Gastrocnemius medialis (tissue), 4 donors: Measurements from ENCODE around the gene HTT. TPM values are rescaled to one million over a fixed set of nuclear protein-coding genes. Genes with fewer than 3 reads are reported as not detected.

Source experiments
- ATAC-seq, 2 donors: fragments of 150-250 bp; one replicate each; pipeline ENCODE4 v1.9.1; 2016
- DNase-seq, 2 donors: peaks; one replicate each; pipeline ENCODE4 v3.0.0-alpha.2; 2019
- H3K27ac ChIP-seq, 4 donors: fragments of 200-600 bp; sonication (generic); 1 replicate in 1 of 4; 2 replicates in 3 of 4; pipeline ENCODE4 v1.5.1; 2016 to 2018; ENCODE audit warnings: mild to moderate bottlenecking in 2 of 4, moderate library complexity in 1 of 4
- H3K27me3 ChIP-seq, 3 donors: fragments of 200-600 bp; sonication (generic) in 2 of 3; 1 replicate in 1 of 3; 2 replicates in 2 of 3; pipeline versions ENCODE4 v1.5.1 to v1.6.0; 2016 to 2019; ENCODE audit warnings: mild to moderate bottlenecking in 1 of 3, moderate library complexity in 1 of 3
- H3K36me3 ChIP-seq, 2 donors: fragments of 200-600 bp; sonication (generic) in 1 of 2; one replicate each; pipeline ENCODE4 v1.5.1; 2017 to 2018
- H3K4me1 ChIP-seq, 2 donors: fragments of 200-600 bp; sonication (generic) in 1 of 2; one replicate each; pipeline ENCODE4 v1.5.1; 2016 to 2017; ENCODE audit warnings: mild to moderate bottlenecking in 2 of 2
- H3K4me3 ChIP-seq, 4 donors: fragments of 200-600 bp; sonication (generic) in 3 of 4; 1 replicate in 1 of 4; 2 replicates in 3 of 4; pipeline ENCODE4 v1.5.1; 2016 to 2019; ENCODE audit warnings: mild to moderate bottlenecking in 2 of 4
- H3K9me3 ChIP-seq, 3 donors: fragments of 200-600 bp; sonication (generic) in 2 of 3; 1 replicate in 1 of 3; 2 replicates in 2 of 3; pipeline ENCODE4 v1.5.1; 2016 to 2019
- POLR2A ChIP-seq, 2 donors: fragments of 450-650 bp; IDR thresholded peaks; one replicate each; pipeline ENCODE4 v1.6.1; 2017; ENCODE audit warnings: antibody characterized with exemption in 2 of 2, mild to moderate bottlenecking in 2 of 2, moderate library complexity in 2 of 2
- in situ Hi-C, 4 donors: fragments of 200-750 bp; cut with MboI; loops; one replicate each; pipeline versions ENCODE4 v1.15.0 to v1.8.0; 2017; ENCODE audit warnings: low sequenced_read_pairs in 4 of 4
- intact Hi-C: fragments of 100-400 bp; cut with DNase I; formaldehyde crosslinking; loops from one replicate; pipeline ENCODE4 v1.15.1; 2023; ENCODE audit warnings: low total_unique reads
- total RNA-seq, 4 donors: library from RNA; depleted of rRNA; stranded (reverse); fragments of >200 nt; gene quantifications; one replicate each; pipeline versions ENCODE4 v1.1.0 to v1.2.3, GENCODE V29; 2016
- TF ChIP-seq, protein P1 (sequence below), 5 experiments: fragments of 450-650 bp in 3 of 5; fragments of 200-600 bp in 2 of 5; sonication (generic) in 2 of 5; IDR thresholded peaks in 4 of 5; conservative IDR thresholded peaks in 1 of 5; 1 replicate in 4 of 5; 2 replicates in 1 of 5; pipeline ENCODE4 v1.5.1; 2016 to 2019; ENCODE audit warnings: antibody characterized with exemption in 5 of 5, mild to moderate bottlenecking in 3 of 5, moderate library complexity in 3 of 5

HTT gene
- total RNA-seq, 4 donors from 2014 or later, result 23.5 to 73.0 (median 51.1) TPM

DNA sequence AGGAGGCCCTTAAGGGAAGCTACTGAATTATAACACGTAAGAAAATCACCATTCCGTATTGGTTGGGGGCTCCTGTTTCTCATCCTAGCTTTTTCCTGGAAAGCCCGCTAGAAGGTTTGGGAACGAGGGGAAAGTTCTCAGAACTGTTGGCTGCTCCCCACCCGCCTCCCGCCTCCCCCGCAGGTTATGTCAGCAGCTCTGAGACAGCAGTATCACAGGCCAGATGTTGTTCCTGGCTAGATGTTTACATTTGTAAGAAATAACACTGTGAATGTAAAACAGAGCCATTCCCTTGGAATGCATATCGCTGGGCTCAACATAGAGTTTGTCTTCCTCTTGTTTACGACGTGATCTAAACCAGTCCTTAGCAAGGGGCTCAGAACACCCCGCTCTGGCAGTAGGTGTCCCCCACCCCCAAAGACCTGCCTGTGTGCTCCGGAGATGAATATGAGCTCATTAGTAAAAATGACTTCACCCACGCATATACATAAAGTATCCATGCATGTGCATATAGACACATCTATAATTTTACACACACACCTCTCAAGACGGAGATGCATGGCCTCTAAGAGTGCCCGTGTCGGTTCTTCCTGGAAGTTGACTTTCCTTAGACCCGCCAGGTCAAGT is 167.5 kb downstream of the HTT start:
- in situ Hi-C loops, result no loop called here
- Histone ChIP-seq H3K4me1 (no peaks in the 10 kb centered on the region), H3K36me3 (peaks cover 0 to 33% of the 10 kb centered on the region in 2 donors), H3K4me3 (no peak overlapping the region), H3K27me3 (no peaks in the 10 kb centered on the region), H3K27ac (no peak overlapping the region), H3K9me3 (no peaks in the 10 kb centered on the region)
- TF ChIP-seq POLR2A (IDR thresholded peaks at IDR 0.05), result no peak
- TF ChIP-seq, protein P1, sequence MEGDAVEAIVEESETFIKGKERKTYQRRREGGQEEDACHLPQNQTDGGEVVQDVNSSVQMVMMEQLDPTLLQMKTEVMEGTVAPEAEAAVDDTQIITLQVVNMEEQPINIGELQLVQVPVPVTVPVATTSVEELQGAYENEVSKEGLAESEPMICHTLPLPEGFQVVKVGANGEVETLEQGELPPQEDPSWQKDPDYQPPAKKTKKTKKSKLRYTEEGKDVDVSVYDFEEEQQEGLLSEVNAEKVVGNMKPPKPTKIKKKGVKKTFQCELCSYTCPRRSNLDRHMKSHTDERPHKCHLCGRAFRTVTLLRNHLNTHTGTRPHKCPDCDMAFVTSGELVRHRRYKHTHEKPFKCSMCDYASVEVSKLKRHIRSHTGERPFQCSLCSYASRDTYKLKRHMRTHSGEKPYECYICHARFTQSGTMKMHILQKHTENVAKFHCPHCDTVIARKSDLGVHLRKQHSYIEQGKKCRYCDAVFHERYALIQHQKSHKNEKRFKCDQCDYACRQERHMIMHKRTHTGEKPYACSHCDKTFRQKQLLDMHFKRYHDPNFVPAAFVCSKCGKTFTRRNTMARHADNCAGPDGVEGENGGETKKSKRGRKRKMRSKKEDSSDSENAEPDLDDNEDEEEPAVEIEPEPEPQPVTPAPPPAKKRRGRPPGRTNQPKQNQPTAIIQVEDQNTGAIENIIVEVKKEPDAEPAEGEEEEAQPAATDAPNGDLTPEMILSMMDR (IDR thresholded peaks at IDR 0.05 in 4 of 5, conservative IDR thresholded peaks at IDR 0.05 in 1 of 5), result no peak
- DNase-seq, result no peak
- ATAC-seq, result no peak
- intact Hi-C loops, result loop anchor here (10.0 kb wide), 1 partner anchor 47 kb away; no protein-coding TSS in a partner anchor

DNA sequence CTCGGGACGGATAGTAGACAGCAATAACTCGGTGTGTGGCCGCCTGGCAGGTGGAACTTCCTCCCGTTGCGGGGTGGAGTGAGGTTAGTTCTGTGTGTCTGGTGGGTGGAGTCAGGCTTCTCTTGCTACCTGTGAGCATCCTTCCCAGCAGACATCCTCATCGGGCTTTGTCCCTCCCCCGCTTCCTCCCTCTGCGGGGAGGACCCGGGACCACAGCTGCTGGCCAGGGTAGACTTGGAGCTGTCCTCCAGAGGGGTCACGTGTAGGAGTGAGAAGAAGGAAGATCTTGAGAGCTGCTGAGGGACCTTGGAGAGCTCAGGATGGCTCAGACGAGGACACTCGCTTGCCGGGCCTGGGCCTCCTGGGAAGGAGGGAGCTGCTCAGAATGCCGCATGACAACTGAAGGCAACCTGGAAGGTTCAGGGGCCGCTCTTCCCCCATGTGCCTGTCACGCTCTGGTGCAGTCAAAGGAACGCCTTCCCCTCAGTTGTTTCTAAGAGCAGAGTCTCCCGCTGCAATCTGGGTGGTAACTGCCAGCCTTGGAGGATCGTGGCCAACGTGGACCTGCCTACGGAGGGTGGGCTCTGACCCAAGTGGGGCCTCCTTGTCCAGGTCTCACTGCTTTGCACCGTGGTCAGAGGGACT is 168.8 kb downstream of the HTT start:
- Histone ChIP-seq H3K4me3 (no peak overlapping the region), H3K4me1 (no peaks in the 10 kb centered on the region), H3K36me3 (peaks cover 0 to 33% of the 10 kb centered on the region in 2 donors), H3K27me3 (no peaks in the 10 kb centered on the region), H3K27ac (no peak overlapping the region), H3K9me3 (no peaks in the 10 kb centered on the region)
- DNase-seq (no peak), ATAC-seq (no peak)
- intact Hi-C loops, result loop anchor here (10.0 kb wide), 1 partner anchor 48 kb away; no protein-coding TSS in a partner anchor
- in situ Hi-C loops, result no loop called here
- TF ChIP-seq POLR2A (IDR thresholded peaks at IDR 0.05), result no peak
- TF ChIP-seq, protein P1 (IDR thresholded peaks at IDR 0.05 in 4 of 5, conservative IDR thresholded peaks at IDR 0.05 in 1 of 5), result no peak

DNA sequence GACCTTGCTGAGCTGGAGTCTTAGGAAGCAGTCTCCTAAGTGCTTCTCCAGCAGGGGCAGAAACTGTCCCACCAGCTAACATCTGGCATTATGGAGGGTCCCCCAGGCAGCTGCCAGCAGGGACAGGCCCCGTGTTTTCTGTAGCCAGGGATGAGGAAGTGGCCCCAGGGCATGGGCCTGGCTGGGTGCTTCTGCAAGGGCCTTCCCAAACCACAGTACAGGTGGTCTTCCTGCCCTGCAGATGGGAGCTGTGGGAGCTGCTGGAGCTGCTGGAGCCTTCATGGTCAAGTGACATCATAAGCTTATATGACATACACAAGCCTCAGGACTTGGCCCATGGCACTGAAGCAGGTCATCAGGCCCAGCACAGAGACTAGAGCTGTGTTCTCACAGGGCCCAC is 169.5 kb downstream of the HTT start:
- Histone ChIP-seq H3K36me3 (peaks cover 0 to 26% of the 10 kb centered on the region in 2 donors), H3K4me1 (no peaks in the 10 kb centered on the region), H3K27me3 (no peaks in the 10 kb centered on the region), H3K27ac (no peak overlapping the region), H3K4me3 (no peak overlapping the region), H3K9me3 (no peaks in the 10 kb centered on the region)
- in situ Hi-C loops (no loop called here), intact Hi-C loops (loop anchor here (10.0 kb wide), 1 partner anchor 49 kb away; no protein-coding TSS in a partner anchor)
- no peak for TF ChIP-seq POLR2A (IDR thresholded peaks at IDR 0.05)
- TF ChIP-seq, protein P1 (IDR thresholded peaks at IDR 0.05 in 4 of 5, conservative IDR thresholded peaks at IDR 0.05 in 1 of 5), result no peak
- no peak for ATAC-seq
- no peak for DNase-seq

DNA sequence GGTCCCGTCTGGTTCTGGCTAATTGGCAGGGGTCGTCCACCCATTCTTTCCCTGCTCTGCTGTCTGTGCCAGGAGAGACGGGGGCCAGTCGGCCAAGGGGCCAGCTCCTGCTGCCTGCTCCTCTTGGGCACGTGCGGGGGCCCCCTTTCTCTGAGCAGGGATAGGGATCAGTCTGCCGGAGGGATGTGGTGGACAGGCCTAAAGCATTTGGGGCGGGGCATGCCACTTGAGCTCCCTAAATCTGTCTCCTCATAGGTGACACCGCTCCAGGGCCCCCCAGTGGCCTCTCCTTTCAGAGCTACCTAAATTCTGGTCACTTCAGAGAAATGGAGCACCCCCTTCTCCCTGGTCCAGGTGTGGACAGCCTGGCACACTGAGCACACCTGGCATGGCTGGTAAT is 170.3 kb downstream of the HTT start:
- no peak for ATAC-seq
- no peak for TF ChIP-seq POLR2A (IDR thresholded peaks at IDR 0.05)
- TF ChIP-seq, protein P1 (IDR thresholded peaks at IDR 0.05 in 4 of 5, conservative IDR thresholded peaks at IDR 0.05 in 1 of 5), result no peak
- Histone ChIP-seq H3K36me3 (peaks cover 0 to 19% of the 10 kb centered on the region in 2 donors), H3K27me3 (no peaks in the 10 kb centered on the region), H3K4me3 (no peak overlapping the region), H3K4me1 (no peaks in the 10 kb centered on the region), H3K9me3 (no peaks in the 10 kb centered on the region), H3K27ac (no peak overlapping the region)
- no peak for DNase-seq
- in situ Hi-C loops, result no loop called here
- intact Hi-C loops, result loop anchor here (10.0 kb wide), 1 partner anchor 50 kb away; no protein-coding TSS in a partner anchor
